ENCODE measurements around the gene KRIT1.

DNA sequence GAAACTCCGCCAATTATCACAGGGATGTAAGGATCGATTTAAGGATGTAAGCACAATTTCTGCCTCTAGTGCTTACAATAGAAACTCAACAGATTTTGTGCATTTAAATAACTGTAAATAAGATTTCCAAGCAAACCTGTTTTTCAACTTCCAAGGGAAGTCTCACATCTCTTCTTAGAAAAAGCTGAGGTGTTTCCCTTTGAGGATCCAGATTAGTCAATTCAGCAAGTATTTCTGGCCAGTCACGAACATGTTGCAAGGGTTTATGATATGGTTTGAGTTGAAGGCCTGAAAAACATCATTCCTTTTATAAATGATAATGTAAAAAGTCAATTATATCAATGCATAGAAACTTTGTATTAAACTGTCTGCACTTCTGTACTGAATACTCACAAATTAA, 23.9 kb downstream of the KRIT1 start:
- TF ChIP-seq ZNF384 (IDR thresholded peaks at IDR 0.05) (no peak), L3MBTL2 (conservative IDR thresholded peaks at IDR 0.05) (no peak), SP1 (IDR thresholded peaks at IDR 0.05) (no peak), SUZ12 (IDR thresholded peaks at IDR 0.05) (no peak), BHLHE40 (IDR thresholded peaks at IDR 0.05; ENCODE audit: borderline replicate concordance) (no peak), CTBP1 (IDR thresholded peaks at IDR 0.05; ENCODE audit: borderline replicate concordance) (no peak), FOXA1 (IDR thresholded peaks at IDR 0.05) (no peak), FOXK2 (IDR thresholded peaks at IDR 0.05) (no peak), HDGF (IDR thresholded peaks at IDR 0.05; ENCODE audit: borderline replicate concordance) (no peak)

Measured in HEK293T (cell line).